Muscle of back (tissue), 11 donors: ENCODE data around the gene NSUN2. TPM values are rescaled to one million over a fixed set of nuclear protein-coding genes. Genes with fewer than 3 reads are reported as not detected.

ENCODE experiments used
- DNase-seq, 3 donors: peaks; one replicate each; pipeline versions ENCODE4 v3.0.0 to v3.0.0-alpha.2; 2013
- polyA plus RNA-seq, 10 donors: library from polyadenylated mRNA; unstranded; fragments of 120-200 nt; gene quantifications; one replicate each; pipeline ENCODE4 v1.2.1, GENCODE V29; 2013; ENCODE audit not compliant: insufficient read length in 10 of 10

The NSUN2 gene
- polyA plus RNA-seq, 10 donors, result 32.8 to 67.8 (median 42.0) TPM

- DNase-seq, result no peak
Observed at GRCh38 chr5:6565492-6565891, 67.4 kb downstream of the NSUN2 start.

- DNase-seq, result no peak
Observed at GRCh38 chr5:6557807-6558575, 74.9 kb downstream of the NSUN2 start.

GRCh38 chr5:6556802-6557102 lies 76.1 kb downstream of the NSUN2 start:
- no peak for DNase-seq

- no peak for DNase-seq
Observed at GRCh38 chr5:6556089-6556801, 76.6 kb downstream of the NSUN2 start.

GRCh38 chr5:6554812-6555211 lies 78.0 kb downstream of the NSUN2 start:
- no peak for DNase-seq

GRCh38 chr5:6553972-6554371 lies 78.9 kb downstream of the NSUN2 start:
- no peak for DNase-seq

GRCh38 chr5:6552612-6553011 lies 80.2 kb downstream of the NSUN2 start:
- DNase-seq, result no peak

GRCh38 chr5:6551955-6552313 lies 80.9 kb downstream of the NSUN2 start:
- no peak for DNase-seq

- peak in 2 of 3 donors; percentile 30 to 40 for DNase-seq
Observed at GRCh38 chr5:6551287-6551954, 81.4 kb downstream of the NSUN2 start.

- DNase-seq, result no peak
Observed at GRCh38 chr5:6550628-6551027, 82.2 kb downstream of the NSUN2 start.

Other genes with a start within 250 kb of the NSUN2 start
- gene UBE2QL1, start 184.2 kb downstream of the NSUN2 start, polyA plus RNA-seq, result 1 to 10 TPM; 1.3 to 3.3 (median 2.2) TPM
- 10 to 100 TPM in 7 of 10 donors, 1 to 10 TPM in 3; 8.4 to 13.2 (median 10.6) TPM for gene SRD5A1, start 396 bp upstream of the NSUN2 start, polyA plus RNA-seq
- gene TENT4A, start 80.4 kb upstream of the NSUN2 start, polyA plus RNA-seq, result 10 to 100 TPM; 14.1 to 24.1 (median 16.8) TPM